Activated CD4-positive, CD25-positive, alpha-beta regulatory T cell treated with anti-CD3 and anti-CD28 coated beads, Interleukin-2, amount 50 U/mL, for 24 hours (primary cell): ENCODE results near the gene FBXW8.

ENCODE experiments used
- ATAC-seq, 2 donors: fragments of 150-1000 bp; cut with Tn5 transposase; one replicate each; pipeline ENCODE4 v1.10.0; 2021; ENCODE audit warnings: mild to moderate bottlenecking in 1 of 2, moderate library complexity in 1 of 2

FBXW8 gene

GRCh38 chr12:116910645-116911451, at the start of gene FBXW8:
Gene FBXW8, plus strand, starts transcription at chr12:116910950. Its CDS starts 88 bp downstream, at chr12:116911038.
- peak; percentile 91 for ATAC-seq

- peak in 1 of 2 donors; percentile 65 for ATAC-seq
Observed at GRCh38 chr12:116861320-116861719, 49.4 kb upstream of the FBXW8 start.

GRCh38 chr12:116862167-116862566, 48.6 kb upstream of the FBXW8 start:
- no peak for ATAC-seq

GRCh38 chr12:116863275-116863767, 47.4 kb upstream of the FBXW8 start:
- ATAC-seq: no peak

- no peak for ATAC-seq
Observed at GRCh38 chr12:116864371-116865160, 46.2 kb upstream of the FBXW8 start.

GRCh38 chr12:116867523-116867922, 43.2 kb upstream of the FBXW8 start:
- ATAC-seq: no peak

GRCh38 chr12:116870306-116870705, 40.4 kb upstream of the FBXW8 start:
- no peak for ATAC-seq

- ATAC-seq: no peak
Observed at GRCh38 chr12:116874324-116874995, 36.3 kb upstream of the FBXW8 start.

GRCh38 chr12:116876151-116876869, 34.4 kb upstream of the FBXW8 start:
- no peak for ATAC-seq

GRCh38 chr12:116878567-116879508, 31.9 kb upstream of the FBXW8 start:
- no peak for ATAC-seq

GRCh38 chr12:116879509-116880212, 31.1 kb upstream of the FBXW8 start:
- ATAC-seq: no peak

- ATAC-seq: peak in 1 of 2 donors; percentile 19
Observed at GRCh38 chr12:116880213-116880816, 30.4 kb upstream of the FBXW8 start.

GRCh38 chr12:116880817-116881324, 29.9 kb upstream of the FBXW8 start:
- peak; percentile 55 to 71 for ATAC-seq

GRCh38 chr12:116881325-116881876, 29.3 kb upstream of the FBXW8 start, which contains the start of gene HRK:
Gene HRK, minus strand, starts transcription at chr12:116881441. Its CDS starts 134 bp downstream, at chr12:116881307.
- no peak for ATAC-seq

- ATAC-seq: no peak
Observed at GRCh38 chr12:116881877-116882507, 28.8 kb upstream of the FBXW8 start.

GRCh38 chr12:116882742-116883141, 28.0 kb upstream of the FBXW8 start:
- ATAC-seq: no peak

- no peak for ATAC-seq
Observed at GRCh38 chr12:116884871-116885270, 25.9 kb upstream of the FBXW8 start.

- no peak for ATAC-seq
Observed at GRCh38 chr12:116885491-116885890, 25.3 kb upstream of the FBXW8 start.

GRCh38 chr12:116887244-116887643, 23.5 kb upstream of the FBXW8 start:
- no peak for ATAC-seq
